Endothelial cell of umbilical vein (primary cell): Measurements from ENCODE around the gene PSMB2. TPM values are rescaled to one million over a fixed set of nuclear protein-coding genes. Genes with fewer than 3 reads are reported as not detected.
"Not testable (repeated sequence)": the region's sequence is repeated elsewhere in the genome, so short reads cannot be mapped to it uniquely, and the experiment has no call there.

Source experiments
- BruUV-seq: library from RNA; stranded (reverse); fragments of 400-500 nt; replicated peaks from 2 replicates; lab custom pipeline; 2021; lab: Mats Ljungman, UMichigan
- CTCF ChIA-PET: fragments of 300-600, 350-600 bp; sonication (Branson Sonifier 250); formaldehyde crosslinking; loops from one replicate; lab custom pipeline; 2021; ENCODE audit warnings: antibody characterized with exemption, inconsistent platforms; lab: Charles Lee
- POLR2A ChIA-PET: fragments of 300-600, 350-600 bp; sonication (Branson Sonifier 250); formaldehyde crosslinking; loops from one replicate; lab custom pipeline; 2021; ENCODE audit warnings: antibody characterized with exemption, inconsistent platforms; lab: Charles Lee
- DNase-seq: peaks from one replicate; pipeline ENCODE4 v3.0.0-alpha.2; 2011; ENCODE audit warnings: low read depth, low spot score
- FAIRE-seq: peaks from 2 replicates; lab custom pipeline; 2011; peaks lifted over from hg19 to GRCh38; lab: Jason Lieb, UNC
- H2AFZ ChIP-seq: 2 replicates; pipeline ENCODE4 v1.6.0; 2012; ENCODE audit warnings: low read depth, low read length, control low read depth, inconsistent platforms
- H3K27ac ChIP-seq: 2 replicates; pipeline ENCODE4 v1.5.1; 2011; ENCODE audit warnings: low read depth, mild to moderate bottlenecking, control low read depth, low read length, moderate library complexity; ENCODE audit not compliant: insufficient read depth
- H3K27me3 ChIP-seq, 2 experiments: 2 replicates each; pipeline versions ENCODE4 v1.6.0 to v1.6.1; 2011; ENCODE audit warnings: low read length in 2 of 2, mixed read lengths in 1 of 2; ENCODE audit not compliant: control insufficient read depth in 2 of 2, insufficient read depth in 2 of 2
- H3K36me3 ChIP-seq, 2 experiments: 2 replicates in 1 of 2; 3 replicates in 1 of 2; pipeline ENCODE4 v1.5.1; 2011; ENCODE audit warnings: low read length in 2 of 2, mild to moderate bottlenecking in 1 of 2, moderate library complexity in 1 of 2; ENCODE audit not compliant: control insufficient read depth in 2 of 2, insufficient read depth in 2 of 2; ENCODE audit errors: extremely low read depth in 1 of 2
- H3K4me1 ChIP-seq: 3 replicates; pipeline ENCODE4 v1.5.1; 2011; ENCODE audit warnings: mild to moderate bottlenecking, low read length; ENCODE audit not compliant: control insufficient read depth, insufficient read depth; ENCODE audit errors: extremely low read depth
- H3K4me2 ChIP-seq: 2 replicates; pipeline ENCODE4 v1.6.1; 2011; ENCODE audit warnings: low read length, control low read depth, mixed read lengths; ENCODE audit not compliant: insufficient read depth
- H3K4me3 ChIP-seq, 3 experiments: fragments of 200-600 bp in 1 of 3; sonication (generic), shearing (Covaris generic) in 1 of 3; replicated peaks in 1 of 3; 2 replicates each; pipeline ENCODE4 v1.5.1; 2011 to 2016; ENCODE audit warnings: control low read depth in 3 of 3, low read length in 3 of 3, mild to moderate bottlenecking in 2 of 3, inconsistent platforms in 1 of 3, low read depth in 1 of 3, moderate library complexity in 1 of 3; ENCODE audit not compliant: insufficient read depth in 1 of 3
- H3K79me2 ChIP-seq: 2 replicates; pipeline ENCODE4 v1.6.0; 2012; ENCODE audit warnings: low read length, inconsistent platforms; ENCODE audit not compliant: control insufficient read depth, insufficient read depth
- H3K9ac ChIP-seq: replicated peaks from 2 replicates; pipeline ENCODE3; 2011; ENCODE audit warnings: low read length, control low read depth; ENCODE audit not compliant: insufficient read depth; ENCODE audit errors: extremely low read depth
- H3K9me1 ChIP-seq: replicated peaks from 3 replicates; pipeline ENCODE4 v1.6.0; 2011; ENCODE audit warnings: mild to moderate bottlenecking, low read length; ENCODE audit not compliant: control insufficient read depth, insufficient read depth; ENCODE audit errors: extremely low read depth
- H3K9me3 ChIP-seq: replicated peaks from 2 replicates; pipeline ENCODE4 v1.5.1; 2012; ENCODE audit warnings: low read length, inconsistent platforms; ENCODE audit not compliant: control insufficient read depth, insufficient read depth
- H4K20me1 ChIP-seq: replicated peaks from 2 replicates; pipeline ENCODE3; 2011; ENCODE audit warnings: mild to moderate bottlenecking, low read length; ENCODE audit not compliant: control insufficient read depth, insufficient read depth; ENCODE audit errors: extremely low read depth
- EZH2 ChIP-seq: IDR thresholded peaks from 2 replicates; pipeline ENCODE4 v1.6.1; 2012; ENCODE audit warnings: borderline replicate concordance, low read depth, mild to moderate bottlenecking, moderate library complexity, low read length, inconsistent platforms; ENCODE audit not compliant: severe bottlenecking
- GATA2 ChIP-seq: IDR thresholded peaks from 2 replicates; pipeline ENCODE4 v1.7.0; 2011; ENCODE audit warnings: low read depth, mild to moderate bottlenecking, moderate library complexity, mixed read lengths, low read length; ENCODE audit not compliant: insufficient read length, insufficient read depth
- JUN ChIP-seq: IDR thresholded peaks from 2 replicates; pipeline ENCODE4 v1.6.1; 2011; ENCODE audit warnings: borderline replicate concordance, low read depth; ENCODE audit not compliant: insufficient read length, insufficient read depth
- MYC ChIP-seq: IDR thresholded peaks from one replicate; pipeline ENCODE4 v1.6.1; 2011; ENCODE audit warnings: mild to moderate bottlenecking, low read depth, low read length
- POLR2A ChIP-seq: IDR thresholded peaks from 2 replicates; pipeline ENCODE4 v1.6.1; 2012; ENCODE audit warnings: low read depth, mild to moderate bottlenecking, control low read depth, low read length
- dilution Hi-C: fragments of 300-500 bp; cut with MboI; formaldehyde crosslinking; loops from one replicate; pipeline ENCODE4 v1.15.0; 2019; ENCODE audit warnings: low sequenced_read_pairs; ENCODE audit not compliant: extremely low pct_ligation_motif_present
- intact Hi-C: fragments of 100-400 bp; cut with micrococcal nuclease; formaldehyde crosslinking; loops from one replicate; pipeline ENCODE4 v1.10.0; 2022
- polyA plus RNA-seq, 4 experiments: library from polyadenylated mRNA; depleted of rRNA in 3 of 4; stranded (reverse) in 3 of 4; unstranded in 1 of 4; fragments of >200 nt; gene quantifications; 2 replicates each; pipeline versions ENCODE4 v1.2.1 to v1.2.3, GENCODE V29; 2011 to 2012; ENCODE audit warnings: missing spikeins in 1 of 4
- total RNA-seq: library from RNA; stranded (reverse); gene quantifications from 2 replicates; pipeline ENCODE4 v1.2.3, GENCODE V29; 2021

Gene PSMB2
- total and polyA plus RNA-seq, 2 donors (not counting 3 experiments of a cell fraction or from before 2014, with no cell fraction given): 93.6 to 118 TPM

DNA sequence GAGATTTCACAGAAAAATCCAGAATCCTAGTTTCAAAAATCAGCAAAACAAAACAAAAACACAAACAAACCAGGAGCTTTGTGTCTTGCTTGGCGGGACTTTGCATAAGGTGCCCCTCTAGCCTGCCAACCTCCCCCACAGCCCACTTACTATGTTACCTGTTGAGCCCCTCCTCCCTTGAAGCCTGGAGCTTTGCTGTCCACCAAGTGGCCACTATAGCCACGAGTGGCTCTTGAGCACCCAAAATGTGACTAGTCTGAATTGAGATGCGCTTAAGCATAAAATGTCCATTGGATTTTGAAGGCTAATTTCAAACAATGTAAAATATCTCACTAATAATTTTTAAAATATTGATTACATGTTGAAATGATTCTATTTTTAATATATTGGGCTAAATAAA, 56.0 kb downstream of the PSMB2 start:
- no peaks in the 10 kb centered on the region for H3K9me3 ChIP-seq
- no peaks in the 10 kb centered on the region for H3K79me2 ChIP-seq
- H3K9me1 ChIP-seq: no peaks in the 10 kb centered on the region
- no peak overlapping the region for H3K9ac ChIP-seq
- no peak overlapping the region for H3K4me2 ChIP-seq
- intact Hi-C loops (no loop called here), dilution Hi-C loops (no loop called here)
- no peaks in the 10 kb centered on the region for H3K4me1 ChIP-seq
- no peak overlapping the region for H2AFZ ChIP-seq
- no TSS peak for BruUV-seq
- ChIA-PET CTCF (interaction anchor here (0.8 to 2.1 kb wide), 4 partner anchors 13 to 198 kb away, joined by 3 to 6 read pairs (median 4); partner anchors contain the start of genes CLSPN and TFAP2E), POLR2A (interaction anchor here (0.6 kb wide), 1 partner anchor 50 kb away, joined by 7 read pairs; no protein-coding TSS in a partner anchor)
- DNase-seq: no peak
- FAIRE-seq: no peak
- H4K20me1 ChIP-seq: no peaks in the 10 kb centered on the region
- no peaks in the 10 kb centered on the region for H3K36me3 ChIP-seq
- TF ChIP-seq MYC: no peak
- TF ChIP-seq EZH2: no peak
- TF ChIP-seq GATA2: no peak
- TF ChIP-seq POLR2A: no peak
- TF ChIP-seq JUN: no peak
- no peak overlapping the region for H3K4me3 ChIP-seq
- H3K27me3 ChIP-seq: no peaks in the 10 kb centered on the region
- no peak overlapping the region for H3K27ac ChIP-seq

DNA sequence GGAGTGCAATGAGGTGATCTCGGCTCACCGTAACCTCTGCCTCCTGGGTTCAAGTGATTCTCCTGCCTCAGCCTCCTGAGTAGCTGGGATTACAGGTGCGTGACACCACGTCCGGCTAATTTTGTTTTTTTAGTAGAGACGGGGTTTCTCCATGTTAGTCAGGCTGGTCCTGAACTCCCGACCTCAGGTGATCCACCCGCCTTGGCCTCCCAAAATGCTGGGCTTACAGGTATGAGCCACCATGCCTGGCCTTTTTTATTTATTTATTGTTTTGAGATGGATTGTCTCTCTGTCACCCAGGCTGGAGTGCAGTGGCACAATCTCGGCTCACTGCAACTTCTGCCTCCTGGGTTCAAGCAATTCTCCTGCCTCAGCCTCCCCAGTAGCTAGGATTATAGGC, 59.7 kb downstream of the PSMB2 start:
- H3K9ac ChIP-seq, H3K27me3 ChIP-seq, H3K4me3 ChIP-seq, BruUV-seq, H4K20me1 ChIP-seq, H3K36me3 ChIP-seq, FAIRE-seq, POLR2A ChIA-PET, DNase-seq, H3K9me3 ChIP-seq, intact Hi-C loops, H3K79me2 ChIP-seq, H3K9me1 ChIP-seq, H3K4me2 ChIP-seq, H3K27ac ChIP-seq, dilution Hi-C loops, H3K4me1 ChIP-seq, H2AFZ ChIP-seq: not testable (repeated sequence)
- CTCF ChIA-PET: interaction anchor here (1.2 to 1.5 kb wide), 2 partner anchors 17 to 134 kb away, joined by 4 to 7 read pairs; no protein-coding TSS in a partner anchor
